ENCODE measurements around the gene ERCC2. TPM values are rescaled to one million over a fixed set of nuclear protein-coding genes. Genes with fewer than 3 reads are reported as not detected.

The ERCC2 gene
- total and polyA plus RNA-seq, 5 donors from 2014 or later, result 4.4 to 15.5 (median 6.8) TPM

DNA sequence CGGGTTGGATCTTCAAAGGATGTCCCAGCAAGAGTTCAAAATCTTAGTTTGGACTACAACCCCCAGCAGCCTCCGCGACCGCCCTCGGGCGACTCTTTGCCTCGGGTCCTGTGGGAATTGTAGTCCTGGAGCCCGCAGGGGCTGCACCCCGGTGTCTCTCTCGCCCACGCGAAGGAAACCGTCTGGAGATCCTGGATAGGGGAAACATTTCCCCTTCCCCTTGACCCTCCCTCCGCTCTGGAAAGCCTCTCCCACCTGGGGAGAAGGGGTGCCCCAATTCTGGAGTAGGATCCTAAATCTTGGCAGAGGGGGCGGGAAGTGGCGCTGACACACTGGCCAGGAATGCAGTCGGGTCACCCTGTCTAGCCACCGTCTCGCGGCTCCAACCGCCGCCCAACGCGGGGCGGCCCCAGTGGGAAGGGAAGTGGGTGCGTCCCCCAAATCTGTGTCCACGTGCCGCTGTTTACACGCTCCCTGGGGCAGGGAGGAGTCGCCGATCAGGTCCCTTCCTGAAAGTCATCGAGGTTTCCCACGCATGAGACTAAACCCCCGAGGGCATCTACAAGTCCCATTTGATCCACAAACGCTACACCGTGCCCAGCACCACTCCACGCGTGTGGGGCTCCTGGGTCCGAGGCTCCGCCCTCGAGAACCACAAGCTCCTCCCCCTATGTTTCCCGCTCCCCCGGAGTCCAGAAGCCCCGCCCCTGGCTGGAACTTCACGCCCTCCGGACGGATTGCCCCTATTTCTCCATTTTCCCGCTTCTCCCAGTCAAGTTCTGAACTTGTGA lies 35.3 kb upstream of the ERCC2 start:
- peaks cover 37% of the 10 kb centered on the region for H3K4me1 ChIP-seq (ENCODE audit: control insufficient read depth, insufficient read depth, low read length, poor library complexity, severe bottlenecking)
- H3K36me3 Mint-ChIP-seq, result peaks cover 13% of the 10 kb centered on the region
- peaks cover 0 to 40% (median 17%) of the 10 kb centered on the region in 4 donors for H3K4me1 Mint-ChIP-seq
- H3K27ac ChIP-seq (ENCODE audit: insufficient read depth, low read length, poor library complexity, severe bottlenecking), result peak overlapping the region; percentile 78
- peaks cover 2% of the 10 kb centered on the region for H3K27me3 ChIP-seq (ENCODE audit: control insufficient read depth, insufficient read depth, low read length)
- ATAC-seq (ENCODE audit: low read depth in 2 of 2) (peak; percentile 65 to 67), DNase-seq (peak; percentile 80 to 88 (median 83))
- peaks cover 0 to 2% (median 0%) of the 10 kb centered on the region in 7 donors for H3K9me3 Mint-ChIP-seq
- no peaks in the 10 kb centered on the region for H3K36me3 ChIP-seq (ENCODE audit: control insufficient read depth, insufficient read depth, low read length)
- peak overlapping the region; percentile 90 to 99 (median 96) for H3K4me3 Mint-ChIP-seq
- peak overlapping the region; percentile 79 for H3K4me3 ChIP-seq (ENCODE audit: low read depth, low read length)
- no peaks in the 10 kb centered on the region for H3K9me3 ChIP-seq (ENCODE audit: control insufficient read depth in 2 of 2, low read length in 2 of 2)
- H3K27me3 Mint-ChIP-seq, result peaks cover 31% of the 10 kb centered on the region
- peak overlapping the region; percentile 87 to 95 (median 94) for H3K27ac Mint-ChIP-seq

DNA sequence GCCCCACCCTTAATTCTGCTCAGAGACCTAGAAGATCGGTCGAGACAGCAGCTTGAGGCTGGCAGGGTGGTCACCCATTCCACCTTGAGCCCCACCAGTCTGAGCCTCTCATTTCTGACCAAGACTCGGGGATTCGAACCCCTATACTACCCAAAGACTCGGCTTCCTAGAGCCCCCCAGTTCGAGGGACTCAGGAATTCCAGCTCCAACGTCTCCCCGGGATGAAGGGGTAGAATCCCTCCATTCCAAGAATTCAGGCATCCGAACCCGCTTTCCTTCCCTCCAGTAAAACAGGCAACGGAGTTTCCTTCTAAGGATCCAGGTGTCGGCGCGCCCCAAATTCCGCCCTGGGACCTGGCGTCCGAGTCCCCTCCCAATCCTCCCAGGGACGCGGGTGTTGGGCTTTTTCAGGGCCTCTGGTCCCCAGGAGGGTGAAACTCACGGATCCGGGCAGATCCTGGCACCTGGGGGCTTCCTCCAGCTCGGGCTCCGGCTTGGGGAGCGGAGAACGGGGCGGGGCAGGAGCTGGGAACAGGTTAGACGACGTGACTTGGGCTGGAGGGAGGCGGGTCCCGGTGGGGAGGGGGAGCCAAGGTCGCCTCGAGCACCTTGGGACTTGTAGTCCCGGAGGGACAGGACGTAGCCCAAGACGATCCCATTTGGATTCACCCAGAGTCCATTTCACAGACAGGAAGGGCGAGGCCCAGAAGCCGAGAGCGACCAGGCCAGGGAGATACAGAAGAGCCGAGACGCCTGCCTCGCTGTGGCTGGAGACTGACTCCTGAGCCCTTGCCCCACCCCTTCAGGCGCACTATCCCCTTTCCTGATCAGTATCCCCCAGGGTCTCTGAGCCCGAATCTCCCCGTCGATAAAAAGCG lies 34.4 kb upstream of the ERCC2 start, which contains the start of gene PPP1R13L:
PPP1R13L (minus strand) TSS at position 513 of the 878 bp plus-strand sequence. CDS start 6,751 bp downstream, outside the sequence.
- peaks cover 0 to 2% (median 0%) of the 10 kb centered on the region in 7 donors for H3K9me3 Mint-ChIP-seq
- H3K4me1 Mint-ChIP-seq, result peaks cover 0 to 40% (median 17%) of the 10 kb centered on the region in 4 donors
- DNase-seq (peak in 2 of 3 donors; percentile 39 to 79), ATAC-seq (ENCODE audit: low read depth in 2 of 2) (peak in 1 of 2 donors; percentile 2)
- peak within 1 kb of the TSS; percentile 78 for H3K27ac ChIP-seq (ENCODE audit: insufficient read depth, low read length, poor library complexity, severe bottlenecking)
- peaks cover 10% of the 10 kb centered on the region for H3K36me3 Mint-ChIP-seq
- peak within 1 kb of the TSS; percentile 79 for H3K4me3 ChIP-seq (ENCODE audit: low read depth, low read length)
- peaks cover 37% of the 10 kb centered on the region for H3K27me3 Mint-ChIP-seq
- H3K9me3 ChIP-seq (ENCODE audit: control insufficient read depth in 2 of 2, low read length in 2 of 2), result no peaks in the 10 kb centered on the region
- peaks cover 2% of the 10 kb centered on the region for H3K27me3 ChIP-seq (ENCODE audit: control insufficient read depth, insufficient read depth, low read length)
- H3K4me1 ChIP-seq (ENCODE audit: control insufficient read depth, insufficient read depth, low read length, poor library complexity, severe bottlenecking), result peaks cover 37% of the 10 kb centered on the region
- peak within 1 kb of the TSS; percentile 87 to 95 (median 94) for H3K27ac Mint-ChIP-seq
- peak within 1 kb of the TSS; percentile 90 to 99 (median 96) for H3K4me3 Mint-ChIP-seq
- no peaks in the 10 kb centered on the region for H3K36me3 ChIP-seq (ENCODE audit: control insufficient read depth, insufficient read depth, low read length)

DNA sequence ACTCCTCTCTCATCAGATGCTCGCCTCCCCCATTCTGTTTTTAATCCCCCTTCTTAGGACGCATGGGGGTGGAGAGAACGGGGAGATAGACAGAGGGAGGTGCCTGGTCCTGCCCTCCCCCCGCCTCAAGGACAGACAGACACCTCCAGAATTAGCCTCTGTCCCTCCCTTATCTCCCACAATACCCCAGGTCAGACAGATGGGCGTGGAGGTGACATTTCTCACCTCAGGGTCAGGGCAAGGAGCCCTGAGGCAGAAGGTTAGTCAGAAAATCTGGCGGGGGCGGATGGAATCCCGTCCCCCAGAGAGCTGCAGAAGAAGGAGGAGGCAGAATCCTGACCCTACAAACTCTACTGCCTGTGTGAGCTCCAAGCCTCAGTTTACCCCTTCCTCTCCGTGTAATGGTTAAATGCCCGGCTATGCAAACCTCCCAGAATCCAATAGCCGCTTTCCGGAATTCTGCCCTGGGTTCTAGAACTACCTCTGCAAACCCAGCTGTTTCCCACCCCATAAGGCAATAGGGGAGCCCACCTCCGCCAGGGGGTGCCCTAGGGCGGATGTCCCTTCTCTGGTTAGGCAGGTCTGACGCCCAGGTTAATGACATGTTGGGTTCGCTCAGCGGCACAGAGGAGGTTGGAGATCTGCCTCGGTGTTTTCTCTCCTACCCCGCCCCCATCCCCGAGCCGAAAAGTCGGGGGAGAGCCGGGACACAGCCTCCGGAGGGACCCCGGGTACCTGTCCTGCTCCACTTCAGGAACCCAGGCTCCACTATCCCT lies 33.6 kb upstream of the ERCC2 start:
- peak overlapping the region; percentile 79 for H3K4me3 ChIP-seq (ENCODE audit: low read depth, low read length)
- Mint-ChIP-seq H3K27ac (peak overlapping the region in 1 of 3 donors; percentile 29), H3K27me3 (peaks cover 45% of the 10 kb centered on the region), H3K9me3 (peaks cover 0 to 2% (median 0%) of the 10 kb centered on the region in 7 donors), H3K36me3 (peaks cover 7% of the 10 kb centered on the region), H3K4me1 (peaks cover 0 to 40% (median 16%) of the 10 kb centered on the region in 4 donors), H3K4me3 (peak overlapping the region; percentile 79 to 99 (median 92))
- no peaks in the 10 kb centered on the region for H3K9me3 ChIP-seq (ENCODE audit: control insufficient read depth in 2 of 2, low read length in 2 of 2)
- no peak for ATAC-seq (ENCODE audit: low read depth in 2 of 2)
- peak; percentile 35 to 80 (median 61) for DNase-seq
- H3K27ac ChIP-seq (ENCODE audit: insufficient read depth, low read length, poor library complexity, severe bottlenecking), result no peak overlapping the region
- no peaks in the 10 kb centered on the region for H3K36me3 ChIP-seq (ENCODE audit: control insufficient read depth, insufficient read depth, low read length)
- peaks cover 2% of the 10 kb centered on the region for H3K27me3 ChIP-seq (ENCODE audit: control insufficient read depth, insufficient read depth, low read length)
- H3K4me1 ChIP-seq (ENCODE audit: control insufficient read depth, insufficient read depth, low read length, poor library complexity, severe bottlenecking), result peaks cover 39% of the 10 kb centered on the region

DNA sequence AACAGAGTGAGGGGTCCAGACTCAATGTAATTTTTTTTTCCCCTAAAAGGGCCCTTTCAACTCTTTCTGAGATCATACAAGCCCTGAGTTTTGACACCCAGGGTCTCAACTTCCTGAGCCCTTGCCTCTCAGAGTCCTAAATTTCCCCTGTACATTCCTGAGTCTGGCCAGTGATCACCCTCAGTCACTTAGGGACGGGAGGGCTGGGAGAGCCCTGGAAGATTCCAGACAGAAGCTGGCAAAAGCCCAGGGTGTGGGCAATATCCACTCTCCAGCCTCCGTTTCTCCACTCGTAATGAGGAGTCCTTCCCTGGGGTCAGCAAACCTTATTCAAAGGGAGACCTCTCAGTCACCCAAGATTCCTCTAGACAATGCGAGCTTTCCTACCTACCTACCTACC lies 32.9 kb upstream of the ERCC2 start:
- H3K4me3 ChIP-seq (ENCODE audit: low read depth, low read length), result no peak overlapping the region
- Mint-ChIP-seq H3K36me3 (no peaks in the 10 kb centered on the region), H3K4me3 (peak overlapping the region in 2 of 4 donors; percentile 38 to 90), H3K9me3 (no peaks in the 10 kb centered on the region), H3K4me1 (peaks cover 0 to 45% (median 20%) of the 10 kb centered on the region in 4 donors), H3K27me3 (peaks cover 51% of the 10 kb centered on the region), H3K27ac (no peak overlapping the region)
- no peaks in the 10 kb centered on the region for H3K9me3 ChIP-seq (ENCODE audit: control insufficient read depth in 2 of 2, low read length in 2 of 2)
- ATAC-seq (ENCODE audit: low read depth in 2 of 2), result no peak
- H3K27me3 ChIP-seq (ENCODE audit: control insufficient read depth, insufficient read depth, low read length), result peaks cover 2% of the 10 kb centered on the region
- H3K4me1 ChIP-seq (ENCODE audit: control insufficient read depth, insufficient read depth, low read length, poor library complexity, severe bottlenecking), result peaks cover 46% of the 10 kb centered on the region
- DNase-seq, result no peak
- H3K36me3 ChIP-seq (ENCODE audit: control insufficient read depth, insufficient read depth, low read length), result no peaks in the 10 kb centered on the region
- H3K27ac ChIP-seq (ENCODE audit: insufficient read depth, low read length, poor library complexity, severe bottlenecking), result no peak overlapping the region

DNA sequence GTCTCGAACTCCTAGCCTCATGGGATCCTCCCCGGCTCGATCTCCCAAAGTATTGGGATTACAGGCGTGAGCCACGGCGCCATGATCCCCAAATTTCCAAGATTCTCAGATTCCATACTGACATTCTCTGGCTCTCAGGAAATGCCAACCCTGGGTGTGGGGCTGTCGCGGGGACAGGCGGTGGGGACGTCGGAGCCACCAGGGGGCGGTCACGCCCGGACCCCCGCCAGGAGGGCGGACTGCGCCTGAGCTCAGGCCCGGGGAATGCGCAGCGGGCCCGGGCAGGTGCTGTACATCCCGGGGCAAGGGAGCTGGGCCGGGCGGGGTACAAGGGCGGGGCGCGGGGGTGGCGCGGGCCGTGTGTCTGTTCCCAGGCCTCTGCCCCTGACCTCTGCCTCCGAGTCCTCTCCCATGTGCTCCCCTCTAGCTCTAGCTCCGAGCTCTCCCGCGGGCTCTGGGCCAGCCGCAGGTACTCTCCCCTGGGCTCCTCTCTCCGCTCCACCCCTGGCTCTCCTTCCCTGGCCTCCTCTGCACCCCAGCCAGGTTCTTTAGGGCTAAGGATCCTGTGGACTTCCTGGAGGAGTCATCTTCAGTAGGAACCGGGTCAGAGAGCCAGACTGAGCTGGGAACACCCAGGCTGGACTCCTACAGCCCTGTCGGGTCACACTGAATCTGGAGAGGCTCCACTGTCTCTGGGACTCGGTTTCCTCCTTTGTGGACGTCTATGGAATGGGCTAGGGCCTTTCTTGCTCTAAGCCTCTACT lies 32.1 kb upstream of the ERCC2 start:
- H3K9me3 Mint-ChIP-seq, result no peaks in the 10 kb centered on the region
- no peaks in the 10 kb centered on the region for H3K36me3 Mint-ChIP-seq
- H3K36me3 ChIP-seq (ENCODE audit: control insufficient read depth, insufficient read depth, low read length), result no peaks in the 10 kb centered on the region
- H3K27me3 Mint-ChIP-seq, result peaks cover 57% of the 10 kb centered on the region
- no peak overlapping the region for H3K27ac ChIP-seq (ENCODE audit: insufficient read depth, low read length, poor library complexity, severe bottlenecking)
- peak overlapping the region in 2 of 4 donors; percentile 13 to 43 for H3K4me3 Mint-ChIP-seq
- peaks cover 2% of the 10 kb centered on the region for H3K27me3 ChIP-seq (ENCODE audit: control insufficient read depth, insufficient read depth, low read length)
- H3K4me1 Mint-ChIP-seq, result peaks cover 0 to 44% (median 20%) of the 10 kb centered on the region in 4 donors
- no peaks in the 10 kb centered on the region for H3K9me3 ChIP-seq (ENCODE audit: control insufficient read depth in 2 of 2, low read length in 2 of 2)
- ATAC-seq (ENCODE audit: low read depth in 2 of 2) (no peak), DNase-seq (peak in 2 of 3 donors; percentile 12 to 24)
- peaks cover 46% of the 10 kb centered on the region for H3K4me1 ChIP-seq (ENCODE audit: control insufficient read depth, insufficient read depth, low read length, poor library complexity, severe bottlenecking)
- no peak overlapping the region for H3K4me3 ChIP-seq (ENCODE audit: low read depth, low read length)
- no peak overlapping the region for H3K27ac Mint-ChIP-seq

DNA sequence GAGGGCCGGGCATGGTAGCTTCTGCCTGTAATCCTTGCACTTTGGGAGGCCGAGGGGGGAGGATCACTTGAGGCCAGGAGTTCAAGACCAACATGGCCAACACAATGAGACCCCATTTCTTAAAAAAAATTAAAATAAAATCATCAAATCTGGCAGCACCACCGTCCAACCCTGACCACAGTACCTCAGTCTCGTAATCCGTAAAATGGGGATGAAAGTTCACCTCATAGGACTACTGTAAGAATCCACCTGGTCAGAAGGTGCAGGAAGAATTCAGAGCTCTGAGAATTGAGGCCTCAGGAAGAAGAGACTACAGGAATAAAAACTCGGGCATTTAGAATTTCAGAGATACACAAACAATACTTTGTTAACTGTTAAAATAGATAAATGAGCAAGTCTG lies 31.4 kb upstream of the ERCC2 start:
- H3K4me1 Mint-ChIP-seq, result peaks cover 0 to 43% (median 20%) of the 10 kb centered on the region in 4 donors
- Histone ChIP-seq H3K27me3 (ENCODE audit: control insufficient read depth, insufficient read depth, low read length) (peaks cover 2% of the 10 kb centered on the region), H3K36me3 (ENCODE audit: control insufficient read depth, insufficient read depth, low read length) (no peaks in the 10 kb centered on the region), H3K27ac (ENCODE audit: insufficient read depth, low read length, poor library complexity, severe bottlenecking) (no peak overlapping the region), H3K9me3 (ENCODE audit: control insufficient read depth in 2 of 2, low read length in 2 of 2) (no peaks in the 10 kb centered on the region), H3K4me1 (ENCODE audit: control insufficient read depth, insufficient read depth, low read length, poor library complexity, severe bottlenecking) (peaks cover 43% of the 10 kb centered on the region), H3K4me3 (ENCODE audit: low read depth, low read length) (no peak overlapping the region)
- H3K27me3 Mint-ChIP-seq, result peaks cover 58% of the 10 kb centered on the region
- H3K4me3 Mint-ChIP-seq, result peak overlapping the region in 1 of 4 donors; percentile 43
- DNase-seq, result no peak
- H3K27ac Mint-ChIP-seq, result no peak overlapping the region
- no peaks in the 10 kb centered on the region for H3K9me3 Mint-ChIP-seq
- no peak for ATAC-seq (ENCODE audit: low read depth in 2 of 2)
- H3K36me3 Mint-ChIP-seq, result no peaks in the 10 kb centered on the region
